SK-N-MC (cell line): ENCODE data around the gene KREMEN2.

Experiments
- DNase-seq: peaks from one replicate; pipeline ENCODE4 v3.0.0-alpha.2; 2011; ENCODE audit warnings: low read depth, low spot score
- H3K27ac ChIP-seq: fragments of 200-600 bp; sonication (generic); 2 replicates; pipeline ENCODE4 v1.5.1; 2016; ENCODE audit warnings: mixed run types
- H3K36me3 ChIP-seq: fragments of 200-600 bp; sonication (generic); 2 replicates; pipeline ENCODE4 v1.6.1; 2017; ENCODE audit warnings: antibody characterized with exemption, low read length, mixed read lengths; ENCODE audit not compliant: insufficient read depth
- H3K4me3 ChIP-seq: fragments of 200-600 bp; sonication (generic); 2 replicates; pipeline ENCODE4 v1.5.1; 2016
- H3K9ac ChIP-seq: fragments of 200-600 bp; sonication (generic); 2 replicates; pipeline ENCODE4 v1.8.0; 2017; ENCODE audit warnings: mixed run types, mixed read lengths; ENCODE audit not compliant: insufficient read length
- H3K9me3 ChIP-seq: fragments of 200-600 bp; sonication (generic); 2 replicates; pipeline ENCODE4 v1.6.1; 2017; ENCODE audit warnings: low read depth, mild to moderate bottlenecking, antibody characterized with exemption, low read length, moderate library complexity, mixed read lengths
- EZH2 ChIP-seq: fragments of 200-600 bp; sonication (generic); IDR thresholded peaks from one replicate; pipeline ENCODE4 v1.6.1; 2017; ENCODE audit warnings: antibody characterized with exemption
- FOXP2 ChIP-seq: optimal IDR thresholded peaks from 2 replicates; pipeline ENCODE3; 2011; ENCODE audit warnings: mild to moderate bottlenecking, moderate library complexity; ENCODE audit not compliant: insufficient read depth; ENCODE audit errors: extremely low read length, control extremely low read depth
- POLR2AphosphoS5 ChIP-seq: IDR thresholded peaks from 2 replicates; pipeline ENCODE4 v1.6.1; 2012; ENCODE audit warnings: mild to moderate bottlenecking, low read depth, low read length, borderline replicate concordance

KREMEN2 gene

DNA sequence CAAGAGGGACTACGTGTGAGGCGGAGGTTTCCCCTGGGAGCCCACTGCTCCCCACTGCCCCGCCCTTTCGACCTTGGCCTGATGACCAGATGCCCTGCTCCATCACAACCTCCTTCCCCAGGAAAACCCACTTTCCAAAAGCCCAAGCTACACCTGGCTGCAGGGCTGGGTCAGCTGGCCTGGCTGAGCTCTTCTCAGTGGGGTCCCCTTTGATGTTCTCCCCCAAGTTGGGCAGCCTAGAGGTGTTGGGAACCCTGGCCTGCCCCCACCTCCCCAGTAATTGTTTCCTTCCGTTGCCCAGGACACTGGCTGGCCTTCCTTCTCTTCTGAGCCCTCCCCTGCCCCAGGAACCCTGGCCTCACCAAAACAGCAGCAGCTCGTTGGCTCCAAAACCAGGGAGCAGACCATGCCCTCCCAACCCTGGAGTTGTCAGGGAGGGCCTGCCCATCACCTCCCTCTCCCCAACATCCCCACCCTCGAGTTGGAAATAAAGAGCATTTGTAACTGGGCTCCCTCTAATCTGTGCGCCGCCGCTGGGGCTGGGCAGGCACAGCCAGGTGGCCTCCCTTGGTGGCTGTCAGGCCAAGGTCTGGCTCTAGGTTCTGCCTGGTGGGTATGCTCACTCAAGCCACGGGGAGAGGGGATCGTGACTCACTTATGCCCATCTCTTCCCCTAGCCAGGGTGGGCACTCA is 50.1 kb downstream of the KREMEN2 start:
- Histone ChIP-seq H3K27ac (no peak overlapping the region), H3K4me3 (no peak overlapping the region), H3K36me3 (no peaks in the 10 kb centered on the region), H3K9me3 (no peaks in the 10 kb centered on the region), H3K9ac (no peak overlapping the region)
- TF ChIP-seq EZH2: no peak
- no peak for TF ChIP-seq FOXP2
- TF ChIP-seq POLR2AphosphoS5: no peak
- no peak for DNase-seq

DNA sequence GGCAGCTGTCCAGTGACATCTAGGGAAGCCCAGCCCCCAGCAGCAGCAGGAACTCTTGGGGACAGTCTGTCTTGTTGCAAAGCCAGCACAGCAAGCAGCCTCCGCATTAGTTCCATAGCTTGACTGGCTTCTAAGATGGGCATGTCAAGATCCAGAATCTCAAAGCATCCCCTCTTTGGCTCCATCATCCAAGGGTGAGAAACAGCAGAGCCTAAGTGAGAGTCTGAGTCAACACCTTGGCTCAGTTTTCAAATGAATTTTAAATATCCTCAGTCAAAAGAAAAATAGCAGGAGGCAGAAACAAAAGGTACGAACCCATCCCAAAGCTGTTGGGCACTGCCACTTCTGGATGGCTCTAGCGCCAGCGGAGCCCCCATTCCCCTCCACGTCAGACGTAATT is 50.9 kb downstream of the KREMEN2 start:
- no peak for DNase-seq
- TF ChIP-seq POLR2AphosphoS5 (no peak), EZH2 (no peak), FOXP2 (no peak)
- H3K9me3 ChIP-seq: no peaks in the 10 kb centered on the region

DNA sequence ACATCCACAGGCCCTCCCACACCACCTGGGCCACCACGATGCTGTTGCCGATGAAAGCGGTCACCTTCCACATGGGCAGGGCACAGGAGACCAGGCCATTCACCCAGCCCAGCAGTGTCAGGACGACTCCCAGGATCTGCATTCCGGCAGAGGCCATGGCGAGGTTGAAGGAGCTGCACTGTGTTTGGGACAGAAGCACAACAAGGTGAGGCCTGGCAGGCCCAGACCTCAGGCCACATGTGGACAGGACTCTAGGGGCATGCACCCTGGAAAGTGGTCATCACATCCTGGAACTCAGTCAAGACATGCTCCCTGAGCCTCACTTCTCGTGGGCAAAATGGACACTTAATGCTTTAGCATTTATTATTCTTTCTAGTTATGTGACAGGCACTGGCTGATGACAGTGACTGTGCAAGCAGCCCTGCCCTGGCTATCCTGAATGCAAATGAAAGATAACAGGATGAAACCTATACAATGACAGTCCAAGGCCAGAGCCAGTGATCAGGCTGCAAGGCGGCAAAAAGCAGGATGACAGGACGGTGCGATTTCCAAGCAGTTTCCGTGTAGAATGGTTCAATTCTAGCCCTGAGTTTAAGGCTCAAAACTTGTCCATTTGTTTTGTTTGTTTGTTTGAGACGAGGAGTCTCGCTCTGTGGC is 51.9 kb downstream of the KREMEN2 start:
- TF ChIP-seq FOXP2 (no peak), POLR2AphosphoS5 (no peak), EZH2 (no peak)
- Histone ChIP-seq H3K36me3 (no peaks in the 10 kb centered on the region), H3K4me3 (no peak overlapping the region), H3K9me3 (no peaks in the 10 kb centered on the region), H3K27ac (no peak overlapping the region), H3K9ac (no peak overlapping the region)
- no peak for DNase-seq

More for the DNA sequence above, 50.9 kb downstream of the KREMEN2 start:
- H3K27ac ChIP-seq: no peak overlapping the region
- no peaks in the 10 kb centered on the region for H3K36me3 ChIP-seq
- H3K4me3 ChIP-seq: no peak overlapping the region
- no peak overlapping the region for H3K9ac ChIP-seq

DNA sequence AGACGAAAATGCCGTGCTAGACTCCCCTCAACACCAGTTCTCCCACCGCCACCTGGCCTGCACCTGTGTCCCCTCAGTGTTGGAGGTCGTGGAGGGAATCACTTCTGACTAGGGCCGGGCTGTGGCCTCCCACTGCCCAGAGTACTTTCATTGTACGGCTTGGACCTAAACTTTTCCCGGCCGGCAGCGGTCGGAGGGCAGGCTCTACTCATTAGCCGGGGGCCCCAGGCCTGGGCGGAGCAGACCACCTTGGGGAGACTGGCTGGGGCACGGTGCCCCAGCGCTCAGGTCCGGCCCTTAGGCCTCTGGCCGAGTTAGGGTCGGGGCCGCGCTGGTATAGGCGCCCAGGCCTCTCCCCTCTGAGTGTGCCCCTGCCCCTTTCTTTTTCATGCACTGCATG is 53.3 kb downstream of the KREMEN2 start:
- no peak overlapping the region for H3K4me3 ChIP-seq
- H3K9me3 ChIP-seq: no peaks in the 10 kb centered on the region
- no peak for DNase-seq
- no peaks in the 10 kb centered on the region for H3K36me3 ChIP-seq
- no peak overlapping the region for H3K27ac ChIP-seq
- TF ChIP-seq FOXP2: no peak
- no peak for TF ChIP-seq EZH2
- no peak for TF ChIP-seq POLR2AphosphoS5
- no peak overlapping the region for H3K9ac ChIP-seq
